Testis (tissue), 2 donors: ENCODE data around the gene PXDN.

Experiments
- CTCF ChIP-seq, 3 experiments: fragments of 450-650 bp in 2 of 3; fragments of 200-600 bp in 1 of 3; sonication (generic) in 1 of 3; IDR thresholded peaks; one replicate each; pipeline ENCODE4 v1.5.1; 2016 to 2019; ENCODE audit warnings: antibody characterized with exemption in 3 of 3, mild to moderate bottlenecking in 2 of 3, moderate library complexity in 1 of 3
- POLR2A ChIP-seq: fragments of 450-650 bp; IDR thresholded peaks from one replicate; pipeline ENCODE4 v1.6.1; 2017; ENCODE audit warnings: antibody characterized with exemption, mild to moderate bottlenecking, moderate library complexity

- TF ChIP-seq CTCF (IDR thresholded peaks at IDR 0.05) (no peak), POLR2A (no peak)
Measured at GRCh38 chr2:1609040-1609439, 135.3 kb downstream of the PXDN start.
